Lung (tissue), 12 donors: ENCODE data around the gene SULT4A1. TPM values are rescaled to one million over a fixed set of nuclear protein-coding genes. Genes with fewer than 3 reads are reported as not detected.

Experiments used
- ATAC-seq: fragments of 200-7000 bp; cut with Tn5 transposase; one replicate; pipeline ENCODE4 v1.9.1; 2020; ENCODE audit warnings: moderate number of reproducible peaks; ENCODE audit not compliant: insufficient read depth, low FRiP score
- DNase-seq, 3 donors: peaks; one replicate each; pipeline ENCODE4 v3.0.0-alpha.2; 2013 to 2017
- H3K27ac ChIP-seq, 2 donors: one replicate each; pipeline ENCODE4 v1.5.1; 2013; ENCODE audit warnings: mild to moderate bottlenecking in 2 of 2, moderate library complexity in 2 of 2, control low read depth in 1 of 2, inconsistent platforms in 1 of 2, low read depth in 1 of 2, low read length in 1 of 2
- H3K27me3 ChIP-seq, 3 donors: one replicate each; pipeline ENCODE4 v1.5.1; 2013; ENCODE audit warnings: low read length in 2 of 3; ENCODE audit not compliant: control insufficient read depth in 3 of 3, insufficient read depth in 3 of 3
- H3K36me3 ChIP-seq, 4 donors: one replicate each; pipeline ENCODE4 v1.5.1; 2013; ENCODE audit warnings: low read length in 4 of 4, mild to moderate bottlenecking in 1 of 4, moderate library complexity in 1 of 4; ENCODE audit not compliant: control insufficient read depth in 4 of 4, insufficient read depth in 4 of 4
- H3K4me1 ChIP-seq, 5 donors: one replicate each; pipeline ENCODE4 v1.5.1; 2013; ENCODE audit warnings: low read length in 5 of 5, mild to moderate bottlenecking in 2 of 5, moderate library complexity in 1 of 5; ENCODE audit not compliant: control insufficient read depth in 5 of 5, insufficient read depth in 5 of 5
- H3K4me3 ChIP-seq: one replicate; pipeline ENCODE4 v1.5.1; 2013; ENCODE audit warnings: mild to moderate bottlenecking, control low read depth, moderate library complexity
- H3K9ac ChIP-seq, 2 donors: one replicate each; pipeline ENCODE4 v1.5.1; 2013; ENCODE audit warnings: low read length in 2 of 2, control low read depth in 1 of 2; ENCODE audit not compliant: insufficient read depth in 1 of 2
- H3K9me3 ChIP-seq, 4 donors: one replicate each; pipeline ENCODE4 v1.5.1; 2013; ENCODE audit warnings: low read length in 3 of 4, mild to moderate bottlenecking in 1 of 4, moderate library complexity in 1 of 4; ENCODE audit not compliant: control insufficient read depth in 4 of 4, insufficient read depth in 3 of 4
- CTCF ChIP-seq: IDR thresholded peaks from 2 replicates; pipeline ENCODE4 v1.5.1; 2012; ENCODE audit warnings: mild to moderate bottlenecking; ENCODE audit errors: control extremely low read depth, extremely low read depth
- WGBS, 2 donors: extraction: QIAGEN DNeasy Blood & Tissue Kit; methylation state at CpG; one replicate each; pipeline ENCODE4 v1.1.7; 2013; 5-methylcytosine and 5-hydroxymethylcytosine counted together
- polyA plus RNA-seq, 2 donors: library from polyadenylated mRNA; stranded (reverse); fragments of 200-250 nt; gene quantifications; one replicate each; pipeline ENCODE4 v1.2.1, GENCODE V29; 2013
- total RNA-seq, 2 donors: library from RNA; depleted of rRNA in 1 of 2; stranded (reverse); fragments of >200 nt in 1 of 2; gene quantifications; one replicate each; pipeline ENCODE4 v1.2.1, GENCODE V29; 2014 to 2021
- donor health status: control.
- donor health status: control.
- donor health status: Bipolar disorder and iron deficiency.
- donor health status: healthy.
- donor health status: DM: yes; HTN: yes; CAD: no.

SULT4A1 gene
- total and polyA plus RNA-seq, 4 donors: 0.06 to 0.31 (median 0.26) TPM; not detected in 1

- no peak overlapping the region for H3K4me3 ChIP-seq
- DNase-seq (peak in 1 of 3 donors; percentile 41), ATAC-seq (no peak)
- H3K27ac ChIP-seq: no peak overlapping the region
- no peak for TF ChIP-seq CTCF
- H3K4me1 ChIP-seq: no peaks in the 10 kb centered on the region
- peaks cover 0 to 5% (median 3%) of the 10 kb centered on the region in 3 donors for H3K27me3 ChIP-seq
- H3K36me3 ChIP-seq: no peaks in the 10 kb centered on the region
- 50 to 56% methylated on average over 5 of the region's 5 CpGs for WGBS, 2 donors
- peaks cover 0 to 3% (median 0%) of the 10 kb centered on the region in 4 donors for H3K9me3 ChIP-seq
- no peak overlapping the region for H3K9ac ChIP-seq
Measured at GRCh38 chr22:43901976-43902643, 39.8 kb upstream of the SULT4A1 start.

- DNase-seq (no peak), ATAC-seq (no peak)
- no peak overlapping the region for H3K27ac ChIP-seq
- H3K9ac ChIP-seq: no peak overlapping the region
- H3K36me3 ChIP-seq: no peaks in the 10 kb centered on the region
- no peak overlapping the region for H3K4me3 ChIP-seq
- no peaks in the 10 kb centered on the region for H3K4me1 ChIP-seq
- peaks cover 0 to 5% (median 3%) of the 10 kb centered on the region in 3 donors for H3K27me3 ChIP-seq
- TF ChIP-seq CTCF: no peak
- 49 to 54% methylated on average over 7 of the region's 7 CpGs for WGBS, 2 donors
- peaks cover 0 to 3% (median 0%) of the 10 kb centered on the region in 4 donors for H3K9me3 ChIP-seq
Measured at GRCh38 chr22:43900206-43900605, 37.9 kb upstream of the SULT4A1 start.

GRCh38 chr22:43897751-43898261 lies 35.5 kb upstream of the SULT4A1 start:
- H3K27ac ChIP-seq: no peak overlapping the region
- no peak for DNase-seq
- H3K27me3 ChIP-seq: peaks cover 0 to 9% (median 4%) of the 10 kb centered on the region in 3 donors
- no peaks in the 10 kb centered on the region for H3K4me1 ChIP-seq
- H3K4me3 ChIP-seq: no peak overlapping the region
- ATAC-seq: no peak
- no peak for TF ChIP-seq CTCF
- WGBS, 2 donors: 58 to 74% methylated on average over 12 of the region's 12 CpGs
- H3K9me3 ChIP-seq: peaks cover 0 to 2% (median 0%) of the 10 kb centered on the region in 4 donors
- no peaks in the 10 kb centered on the region for H3K36me3 ChIP-seq
- H3K9ac ChIP-seq: no peak overlapping the region
